HEK293T (cell line): ENCODE data around the gene ACTL9.

Source experiments
- CTCF ChIA-PET: fragments of 350-600 bp; formaldehyde crosslinking; extraction: SDS; loops from one replicate; lab custom pipeline; 2021; ENCODE audit warnings: antibody characterized with exemption, inconsistent platforms; lab: Yijun Ruan, JAX
- POLR2A ChIA-PET: fragments of 350-600 bp; formaldehyde crosslinking; extraction: SDS; loops from one replicate; lab custom pipeline; 2020; ENCODE audit warnings: antibody characterized with exemption, inconsistent platforms; lab: Yijun Ruan, JAX
- DNase-seq: peaks from one replicate; pipeline ENCODE4 v3.0.0; 2012; ENCODE audit warnings: mixed read lengths; ENCODE audit errors: extremely low spot score
- BHLHE40 ChIP-seq: fragments of 450-650 bp; IDR thresholded peaks from 2 replicates; pipeline ENCODE4 v1.6.1; 2016; ENCODE audit warnings: mild to moderate bottlenecking, moderate library complexity, borderline replicate concordance
- CTBP1 ChIP-seq: fragments of 450-650 bp; IDR thresholded peaks from 2 replicates; pipeline ENCODE4 v1.6.1; 2016; ENCODE audit warnings: borderline replicate concordance
- ELF4 ChIP-seq: fragments of 450-650 bp; IDR thresholded peaks from 2 replicates; pipeline ENCODE4 v1.6.1; 2017; ENCODE audit warnings: antibody characterized with exemption
- FOXA1 ChIP-seq: fragments of 450-650 bp; IDR thresholded peaks from 2 replicates; pipeline ENCODE4 v1.6.1; 2016; ENCODE audit warnings: mild to moderate bottlenecking
- FOXK2 ChIP-seq: fragments of 450-650 bp; IDR thresholded peaks from 2 replicates; pipeline ENCODE4 v1.6.1; 2016; ENCODE audit warnings: mild to moderate bottlenecking
- HDGF ChIP-seq: fragments of 450-650 bp; IDR thresholded peaks from 2 replicates; pipeline ENCODE4 v1.6.1; 2017; ENCODE audit warnings: antibody characterized with exemption, borderline replicate concordance
- L3MBTL2 ChIP-seq: fragments of 450-650 bp; conservative IDR thresholded peaks from 2 replicates; pipeline ENCODE4 v1.6.1; 2016; ENCODE audit warnings: mild to moderate bottlenecking
- LEF1 ChIP-seq: fragments of 450-650 bp; IDR thresholded peaks from 2 replicates; pipeline ENCODE4 v1.6.1; 2017; ENCODE audit warnings: mild to moderate bottlenecking, borderline replicate concordance
- NFRKB ChIP-seq: fragments of 450-650 bp; IDR thresholded peaks from 2 replicates; pipeline ENCODE4 v1.6.1; 2016; ENCODE audit warnings: mild to moderate bottlenecking, moderate library complexity
- SP1 ChIP-seq: fragments of 450-650 bp; IDR thresholded peaks from 2 replicates; pipeline ENCODE4 v1.6.1; 2017
- TARDBP ChIP-seq: fragments of 450-650 bp; IDR thresholded peaks from 2 replicates; pipeline ENCODE4 v1.6.1; 2016
- ZNF384 ChIP-seq: fragments of 450-650 bp; IDR thresholded peaks from 2 replicates; pipeline ENCODE4 v1.6.1; 2016

Gene ACTL9

GRCh38 chr19:8654591-8655339, 43.8 kb downstream of the ACTL9 start:
- ChIA-PET CTCF (interaction anchor here (0.6 to 2.6 kb wide), 4 partner anchors 39 to 420 kb away, joined by 4 to 19 read pairs (median 4); no protein-coding TSS in a partner anchor), POLR2A (no interaction called here)
- no peak for TF ChIP-seq L3MBTL2
- TF ChIP-seq ELF4 = no peak
- no peak for TF ChIP-seq FOXA1
- no peak for TF ChIP-seq SP1
- no peak for TF ChIP-seq NFRKB
- TF ChIP-seq LEF1 = no peak
- no peak for TF ChIP-seq HDGF
- peak; percentile 83 for DNase-seq

- POLR2A ChIA-PET = no interaction called here
- CTCF ChIA-PET = interaction anchor here (0.6 kb wide), 1 partner anchor 59 kb away, joined by 3 read pairs; no protein-coding TSS in a partner anchor
Measured at GRCh38 chr19:8648240-8648639, 50.4 kb downstream of the ACTL9 start.

More at GRCh38 chr19:8648240-8648639, 50.4 kb downstream of the ACTL9 start:
- TF ChIP-seq SP1 (no peak), FOXA1 (no peak), HDGF (no peak), NFRKB (no peak), TARDBP (no peak), ZNF384 (no peak), CTBP1 (no peak), L3MBTL2 (no peak), FOXK2 (no peak), ELF4 (no peak), BHLHE40 (no peak)
- no peak for DNase-seq
